HG02610 (cell line): Measurements from ENCODE around the gene LRFN2.

ENCODE experiments used
- ATAC-seq: cut with Tn5 transposase; IDR thresholded peaks from one replicate; pipeline ENCODE4 v1.9.1; 2021; ENCODE audit warnings: mild to moderate bottlenecking, moderate library complexity; ENCODE audit not compliant: unreplicated experiment

Gene LRFN2

GRCh38 chr6:40408786-40409542, 178.2 kb downstream of the LRFN2 start:
- ATAC-seq, result no peak

- no peak for ATAC-seq
Observed at GRCh38 chr6:40407239-40407638, 179.9 kb downstream of the LRFN2 start.

DNA sequence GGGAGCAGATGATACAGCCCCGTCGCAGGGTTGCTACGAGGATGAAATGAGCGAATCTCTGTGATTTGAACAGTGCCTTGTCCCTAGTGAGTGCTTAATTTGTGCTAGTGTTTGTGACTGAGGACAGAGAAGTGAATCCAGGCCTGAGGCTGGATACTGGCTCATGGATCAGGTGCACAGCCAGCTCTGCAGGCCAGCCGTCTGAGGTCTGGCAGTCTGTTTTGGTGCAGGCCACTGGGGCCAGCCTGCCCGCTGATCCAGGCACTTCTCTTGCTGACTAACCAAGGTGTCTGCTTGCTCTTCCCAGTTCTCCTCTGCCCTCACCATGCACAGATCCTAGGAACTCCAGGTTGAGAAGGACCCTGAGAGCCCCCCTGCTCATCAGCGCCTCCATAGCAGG, 181.0 kb downstream of the LRFN2 start:
- ATAC-seq, result no peak

DNA sequence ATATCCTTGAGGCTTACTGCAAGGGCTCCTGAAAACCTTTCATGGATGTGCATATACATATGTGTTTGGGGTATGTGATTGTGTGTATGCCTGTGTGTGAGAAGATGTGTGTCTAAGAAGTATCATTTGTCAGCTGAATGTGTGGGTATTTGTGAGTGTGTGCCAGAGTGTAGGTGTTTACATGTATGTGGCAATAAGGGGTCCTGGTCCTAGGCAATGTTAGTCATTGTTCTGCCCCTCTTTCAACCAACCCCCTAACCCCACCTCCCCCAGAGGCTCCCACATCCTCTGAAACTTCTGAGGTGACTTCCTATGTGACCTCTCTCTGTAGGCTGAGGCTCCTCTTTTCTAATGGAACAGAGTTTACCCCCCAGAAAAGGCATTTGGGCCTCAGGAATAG, 186.4 kb downstream of the LRFN2 start:
- no peak for ATAC-seq

DNA sequence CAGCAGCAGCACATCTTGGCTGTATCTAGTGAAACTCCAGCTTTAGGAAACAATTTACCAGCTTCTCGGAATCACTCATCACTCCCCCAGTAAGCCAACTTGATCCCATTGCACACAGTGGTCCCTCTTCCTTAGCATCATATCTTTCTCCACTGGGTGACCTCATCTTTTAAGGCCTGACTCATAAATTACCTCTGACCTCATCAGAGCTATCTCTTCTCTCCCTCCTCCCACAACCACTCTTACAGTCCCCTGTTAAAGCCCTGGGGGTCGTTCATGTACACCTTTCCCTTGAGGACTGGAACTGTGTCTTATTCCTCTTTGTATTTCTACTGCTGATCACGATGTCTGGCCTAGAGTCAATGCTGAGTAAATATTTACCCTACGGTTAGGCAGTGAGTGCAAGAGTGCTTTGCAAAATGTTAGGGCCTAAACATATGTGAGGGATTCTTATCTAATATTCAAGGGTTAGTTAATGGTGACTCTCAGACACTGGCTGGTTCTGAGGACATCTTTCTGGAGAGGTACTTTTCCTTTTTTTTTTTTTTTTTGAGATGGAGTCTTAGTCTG, 187.2 kb downstream of the LRFN2 start:
- ATAC-seq, result no peak

- ATAC-seq, result no peak
Observed at GRCh38 chr6:40398810-40399477, 188.2 kb downstream of the LRFN2 start.

DNA sequence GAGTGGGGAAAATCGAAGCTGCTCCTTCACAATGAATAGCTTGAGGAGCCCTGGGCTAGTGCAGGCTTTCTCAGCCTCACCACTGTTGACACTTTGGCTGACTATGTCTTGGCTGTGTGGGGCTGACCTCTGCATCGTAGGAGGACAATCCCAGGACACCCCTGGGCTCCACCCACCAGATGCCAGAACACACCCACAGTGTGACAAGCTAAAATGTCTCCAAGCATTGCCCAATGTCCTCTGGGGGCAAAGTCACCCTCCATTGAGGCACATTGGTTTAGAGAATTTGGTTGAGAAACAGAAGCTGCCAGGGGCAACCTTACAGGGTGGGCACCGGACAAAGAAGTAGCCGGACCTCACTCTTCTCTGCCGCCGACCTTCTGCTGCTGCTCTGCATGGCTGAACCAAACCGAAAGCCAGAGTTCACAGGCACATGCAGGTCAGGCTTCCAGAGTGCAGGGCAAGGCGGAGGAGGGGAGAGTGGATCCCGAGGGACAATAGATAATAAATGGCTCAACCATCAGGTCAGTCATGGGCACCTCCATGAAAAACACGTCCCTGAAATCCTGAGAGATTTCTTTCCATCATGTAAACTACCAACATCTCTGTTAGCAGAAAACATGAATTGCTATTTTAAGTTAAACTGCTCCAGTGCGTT, 189.0 kb downstream of the LRFN2 start:
- no peak for ATAC-seq

- no peak for ATAC-seq
Observed at GRCh38 chr6:40397287-40398033, 189.7 kb downstream of the LRFN2 start.

DNA sequence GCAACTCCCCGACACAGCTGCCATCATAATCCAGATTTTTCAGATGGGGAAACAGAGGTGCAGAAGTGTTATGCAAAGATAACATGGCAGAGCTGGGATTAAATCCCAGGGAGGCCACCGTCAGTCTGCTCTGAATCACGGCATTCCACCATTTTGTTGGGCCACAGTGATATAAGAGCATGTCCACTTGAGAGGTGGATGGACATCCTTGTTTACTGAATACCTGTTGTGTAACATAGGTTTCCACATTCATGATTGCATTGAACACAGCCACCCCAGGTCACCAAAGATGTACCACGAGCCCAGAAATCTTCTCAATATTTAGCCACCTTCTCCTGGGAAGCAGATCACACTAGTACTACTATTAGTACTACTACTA, 191.5 kb downstream of the LRFN2 start:
- ATAC-seq, result no peak

- ATAC-seq, result no peak
Observed at GRCh38 chr6:40395066-40395697, 192.0 kb downstream of the LRFN2 start.

GRCh38 chr6:40394381-40394780, 192.8 kb downstream of the LRFN2 start:
- ATAC-seq, result no peak

DNA sequence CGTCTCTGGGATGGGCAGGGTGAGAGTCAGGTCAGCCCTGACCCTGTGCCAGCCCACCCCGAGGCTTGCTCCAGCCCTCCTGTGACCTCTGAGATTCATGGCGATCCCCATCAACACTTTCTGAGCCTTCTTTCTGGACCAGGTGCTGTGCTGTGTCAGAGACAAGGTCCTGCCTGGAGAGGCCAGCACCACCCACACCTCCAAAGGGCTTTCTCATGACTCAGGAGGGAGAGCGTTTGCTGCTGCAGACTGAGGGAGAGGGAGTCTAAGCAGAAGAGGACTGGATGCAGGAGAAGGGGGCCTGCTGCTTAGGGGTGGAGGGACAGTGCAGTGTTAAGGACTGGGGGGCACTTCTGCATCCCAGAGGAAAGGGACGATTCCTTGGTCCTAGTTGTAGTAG, 193.5 kb downstream of the LRFN2 start:
- ATAC-seq, result no peak

DNA sequence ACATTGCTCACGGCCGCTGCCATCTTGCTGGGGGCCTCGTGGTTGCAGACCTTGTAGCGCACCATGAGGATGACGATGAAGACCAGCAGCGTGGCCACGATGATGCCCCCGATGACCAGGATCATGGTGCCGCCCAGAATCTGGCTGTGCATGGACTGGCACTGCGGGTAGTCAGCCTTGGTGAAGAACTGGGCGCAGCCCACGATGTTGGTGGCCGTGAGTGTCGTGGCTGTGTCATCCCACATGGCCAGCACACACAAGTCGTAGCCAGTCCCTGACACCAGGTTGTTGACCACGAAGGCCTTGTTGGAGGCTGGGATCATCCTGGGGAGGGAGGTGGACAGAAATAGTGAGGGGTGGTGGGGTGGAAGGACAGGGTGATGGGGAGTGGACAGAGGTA, 194.6 kb downstream of the LRFN2 start:
- ATAC-seq, result no peak

DNA sequence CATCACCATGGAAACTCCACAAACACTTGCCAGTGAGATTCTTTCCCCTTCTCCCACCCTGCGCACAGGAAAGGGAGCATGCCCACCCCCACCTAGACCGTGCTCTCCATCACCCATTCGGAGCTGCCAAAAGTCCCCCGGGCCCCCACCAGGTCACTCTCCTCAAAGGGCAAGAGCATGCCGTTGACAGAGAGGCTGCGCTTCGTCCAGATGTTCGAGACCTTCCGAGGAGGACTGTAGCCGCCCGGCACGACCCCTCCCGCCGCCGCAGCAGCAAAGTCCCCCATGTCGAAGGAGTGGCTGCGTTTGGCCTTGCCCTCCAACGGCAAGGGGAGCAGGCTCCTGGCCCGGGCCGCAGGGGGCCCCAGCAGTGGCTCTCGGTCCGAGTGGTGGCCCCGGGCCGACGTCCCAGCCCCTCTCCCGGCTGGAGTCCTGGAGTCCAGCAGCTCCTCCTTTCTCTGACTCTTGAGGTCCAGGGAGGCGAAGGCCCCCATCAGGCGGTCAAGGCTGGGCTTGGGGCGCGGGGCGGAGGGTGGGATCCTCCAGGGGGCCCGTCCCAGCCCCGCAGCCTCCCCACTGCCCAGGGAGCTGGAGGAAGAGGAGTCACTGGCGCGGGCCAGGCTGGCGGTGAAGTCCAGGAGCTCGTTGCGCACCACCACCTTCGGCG, 195.2 kb downstream of the LRFN2 start:
- ATAC-seq, result no peak

GRCh38 chr6:40391086-40391485, 196.1 kb downstream of the LRFN2 start:
- no peak for ATAC-seq

- ATAC-seq, result no peak
Observed at GRCh38 chr6:40390144-40390800, 196.9 kb downstream of the LRFN2 start.

DNA sequence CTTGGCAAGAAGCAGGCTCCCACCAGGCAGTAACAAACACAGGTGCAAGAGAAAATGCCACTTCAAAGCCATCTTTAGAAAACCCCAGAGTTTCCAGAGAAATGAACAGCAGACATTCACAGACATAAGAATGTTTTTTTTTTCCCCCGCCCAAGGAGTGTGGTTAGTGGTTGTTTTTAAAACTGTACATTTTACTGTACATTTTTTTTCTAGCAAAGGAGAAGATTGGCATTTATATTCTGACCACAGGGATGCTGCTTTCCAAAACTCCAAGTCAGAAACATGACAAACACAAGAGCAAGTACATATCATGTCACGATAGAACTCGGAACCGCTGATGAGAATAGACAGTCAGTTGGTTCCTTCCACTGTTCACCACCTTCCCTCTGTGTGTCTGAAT, 197.9 kb downstream of the LRFN2 start:
- no peak for ATAC-seq

DNA sequence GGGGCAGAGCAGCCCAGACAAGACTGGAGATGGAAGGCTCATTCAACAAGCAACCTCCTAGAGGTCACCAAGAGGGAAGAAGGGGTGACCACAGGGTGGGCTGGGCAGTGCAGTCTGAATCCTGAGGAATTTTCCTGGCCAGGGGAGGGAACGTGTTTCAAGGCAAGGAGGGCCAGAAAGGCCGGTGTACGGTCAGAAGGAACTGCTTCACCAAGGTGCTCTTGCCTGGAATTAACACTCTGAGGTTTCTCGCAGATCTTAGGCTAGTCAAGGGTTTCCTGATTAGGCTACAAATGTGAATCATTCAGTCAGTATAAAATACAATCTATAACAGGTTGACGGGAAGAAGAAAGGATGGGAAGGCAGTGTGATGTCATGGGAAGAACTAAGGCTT, 199.3 kb downstream of the LRFN2 start:
- no peak for ATAC-seq

DNA sequence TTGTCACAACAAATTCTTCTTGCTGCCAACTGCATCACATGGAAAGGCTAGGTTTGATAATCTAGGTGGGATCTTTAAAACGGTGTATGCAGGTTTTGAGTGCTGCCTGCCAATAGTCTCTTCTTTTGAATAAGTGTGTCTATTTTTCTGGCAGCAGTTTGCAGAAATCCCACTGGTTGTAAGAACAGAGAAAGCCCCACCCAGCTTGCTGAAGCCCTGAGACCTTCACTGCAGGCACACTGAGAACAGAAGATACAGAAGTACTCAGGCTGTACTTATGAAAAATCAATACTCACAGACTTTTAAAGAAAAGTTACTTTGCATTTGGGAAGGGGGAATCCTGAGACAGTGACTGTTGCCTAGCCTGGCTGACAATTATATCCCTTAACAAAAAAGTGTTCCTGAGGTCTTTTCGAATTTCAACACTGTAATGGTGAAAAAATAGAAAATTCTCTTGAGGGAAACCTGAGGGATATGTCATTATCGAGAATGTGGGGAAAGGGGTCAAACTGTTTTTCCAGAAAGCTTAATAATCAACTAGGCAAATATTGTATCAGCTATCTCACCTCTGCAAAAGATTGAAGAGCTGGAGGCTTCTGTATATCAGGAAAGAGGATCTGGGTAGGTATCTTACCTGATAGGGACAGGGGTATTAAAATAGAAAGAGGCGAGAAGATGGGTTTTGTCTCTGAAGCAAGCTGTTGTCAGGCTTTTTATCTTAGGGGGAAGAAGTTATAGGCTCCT, 199.9 kb downstream of the LRFN2 start:
- no peak for ATAC-seq
